Type B pancreatic cell (in vitro differentiated cells): ENCODE measurements around the gene SNED1. TPM values are rescaled to one million over a fixed set of nuclear protein-coding genes. Genes with fewer than 3 reads are reported as not detected.

Experiments used
- DNase-seq: peaks from one replicate; pipeline ENCODE4 v3.0.0; 2021; ENCODE audit warnings: mixed read lengths; ENCODE audit not compliant: unreplicated experiment; ENCODE audit errors: extremely low spot score
- H3K27ac Mint-ChIP-seq: 2 replicates; pipeline ENCODE4 v1.8.0; 2021; ENCODE audit warnings: mild to moderate bottlenecking, mixed read lengths
- H3K27me3 Mint-ChIP-seq: 2 replicates; pipeline ENCODE4 v1.8.0; 2021; ENCODE audit warnings: mixed read lengths
- H3K36me3 Mint-ChIP-seq: 2 replicates; pipeline ENCODE4 v1.8.0; 2021; ENCODE audit warnings: mixed read lengths
- H3K4me1 Mint-ChIP-seq: one replicate; pipeline ENCODE4 v1.8.0; 2021; ENCODE audit warnings: mixed read lengths; ENCODE audit not compliant: unreplicated experiment
- H3K4me3 Mint-ChIP-seq: 2 replicates; pipeline ENCODE4 v1.8.0; 2021; ENCODE audit warnings: mild to moderate bottlenecking, mixed read lengths
- H3K9me3 Mint-ChIP-seq: 2 replicates; pipeline ENCODE4 v1.8.0; 2021; ENCODE audit warnings: mixed read lengths
- total RNA-seq: library from RNA; stranded (reverse); gene quantifications from 2 replicates; pipeline ENCODE4 v1.2.1, GENCODE V29; 2021; ENCODE audit warnings: low replicate concordance
- TF ChIP-seq, protein P1 (sequence below): fragments of 200-600 bp; sonication (generic); conservative IDR thresholded peaks from 2 replicates; pipeline ENCODE4 v1.5.0; 2021; ENCODE audit warnings: antibody characterized with exemption, mild to moderate bottlenecking

SNED1 gene
- total RNA-seq, 1 donor from 2014 or later: 140 TPM

DNA sequence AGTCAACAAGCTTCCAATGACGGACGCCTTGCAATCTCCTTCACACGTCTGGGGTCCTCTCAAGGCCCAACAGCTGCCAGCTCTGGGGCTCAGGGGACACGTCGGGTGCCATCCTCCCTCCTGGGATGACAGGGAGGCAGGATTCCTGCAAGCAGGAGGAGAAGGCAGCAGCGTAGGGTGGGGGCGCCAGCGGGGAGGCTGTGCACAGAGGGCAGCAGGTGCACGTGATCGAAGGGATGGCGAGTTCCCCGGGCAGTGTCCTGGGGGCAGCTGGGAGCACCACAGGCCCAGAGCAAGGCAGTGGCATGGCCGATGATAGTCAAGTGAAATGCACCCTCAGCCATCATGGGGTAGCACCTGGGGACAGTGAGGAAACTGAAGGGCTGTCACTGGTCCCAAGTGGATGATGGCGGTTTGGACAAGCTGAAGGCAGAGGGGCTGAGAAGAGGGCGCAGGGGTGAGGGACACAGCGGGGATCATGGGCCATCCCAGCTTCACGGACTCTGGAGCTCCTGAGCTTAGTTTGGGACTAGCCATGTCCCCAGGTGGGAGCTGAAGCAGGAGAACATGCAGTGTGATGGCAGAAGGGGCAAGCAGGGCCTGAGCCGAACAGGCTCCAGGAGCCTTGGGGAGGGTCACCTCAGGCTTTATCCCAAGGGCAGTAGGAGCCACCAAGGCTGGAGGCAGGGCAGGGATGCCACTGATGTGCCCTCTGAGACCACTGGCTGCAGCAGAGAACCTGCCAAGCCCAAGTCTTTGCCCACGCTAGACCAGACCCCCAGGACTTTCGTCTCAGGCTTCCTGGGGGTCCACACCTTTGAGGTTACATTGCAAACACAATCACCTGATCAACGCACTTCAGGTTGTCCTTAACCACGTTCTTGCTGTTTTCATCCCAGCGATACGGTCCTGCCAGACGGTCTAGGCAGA is 16.3 kb upstream of the SNED1 start:
- TF ChIP-seq, protein P1, sequence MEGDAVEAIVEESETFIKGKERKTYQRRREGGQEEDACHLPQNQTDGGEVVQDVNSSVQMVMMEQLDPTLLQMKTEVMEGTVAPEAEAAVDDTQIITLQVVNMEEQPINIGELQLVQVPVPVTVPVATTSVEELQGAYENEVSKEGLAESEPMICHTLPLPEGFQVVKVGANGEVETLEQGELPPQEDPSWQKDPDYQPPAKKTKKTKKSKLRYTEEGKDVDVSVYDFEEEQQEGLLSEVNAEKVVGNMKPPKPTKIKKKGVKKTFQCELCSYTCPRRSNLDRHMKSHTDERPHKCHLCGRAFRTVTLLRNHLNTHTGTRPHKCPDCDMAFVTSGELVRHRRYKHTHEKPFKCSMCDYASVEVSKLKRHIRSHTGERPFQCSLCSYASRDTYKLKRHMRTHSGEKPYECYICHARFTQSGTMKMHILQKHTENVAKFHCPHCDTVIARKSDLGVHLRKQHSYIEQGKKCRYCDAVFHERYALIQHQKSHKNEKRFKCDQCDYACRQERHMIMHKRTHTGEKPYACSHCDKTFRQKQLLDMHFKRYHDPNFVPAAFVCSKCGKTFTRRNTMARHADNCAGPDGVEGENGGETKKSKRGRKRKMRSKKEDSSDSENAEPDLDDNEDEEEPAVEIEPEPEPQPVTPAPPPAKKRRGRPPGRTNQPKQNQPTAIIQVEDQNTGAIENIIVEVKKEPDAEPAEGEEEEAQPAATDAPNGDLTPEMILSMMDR: no peak
- H3K4me1 Mint-ChIP-seq: peaks cover 4% of the 10 kb centered on the region
- no peaks in the 10 kb centered on the region for H3K9me3 Mint-ChIP-seq
- no peaks in the 10 kb centered on the region for H3K36me3 Mint-ChIP-seq
- peaks cover 13% of the 10 kb centered on the region for H3K27me3 Mint-ChIP-seq
- H3K4me3 Mint-ChIP-seq: no peak overlapping the region
- DNase-seq: no peak
- no peak overlapping the region for H3K27ac Mint-ChIP-seq

DNA sequence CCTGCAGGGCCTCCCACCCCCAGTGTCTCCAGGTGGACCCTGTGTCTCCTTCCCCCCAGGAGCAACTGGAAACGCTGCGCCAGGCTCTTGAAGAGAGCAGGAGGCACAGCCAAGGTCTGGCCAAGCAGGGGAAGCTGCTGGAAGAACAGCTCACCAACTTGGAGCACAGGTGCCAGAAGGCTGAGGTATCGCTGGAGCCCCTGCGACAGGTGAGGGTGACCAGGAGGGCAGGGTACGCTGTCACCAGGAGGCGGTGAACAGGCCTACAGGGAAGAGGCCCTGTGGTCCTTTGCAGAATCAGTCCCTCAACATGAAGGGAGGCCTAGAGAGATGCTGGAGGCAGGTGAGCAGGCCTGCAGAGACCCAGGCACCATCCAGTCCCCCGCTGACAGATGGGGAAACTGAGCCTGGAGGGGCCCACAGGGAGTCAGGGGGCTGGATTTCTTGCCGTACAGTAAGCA is 15.6 kb upstream of the SNED1 start:
- Mint-ChIP-seq H3K9me3 (no peaks in the 10 kb centered on the region), H3K4me3 (no peak overlapping the region), H3K36me3 (no peaks in the 10 kb centered on the region), H3K27ac (no peak overlapping the region), H3K4me1 (peaks cover 4% of the 10 kb centered on the region), H3K27me3 (peaks cover 13% of the 10 kb centered on the region)
- TF ChIP-seq, protein P1: no peak
- no peak for DNase-seq

DNA sequence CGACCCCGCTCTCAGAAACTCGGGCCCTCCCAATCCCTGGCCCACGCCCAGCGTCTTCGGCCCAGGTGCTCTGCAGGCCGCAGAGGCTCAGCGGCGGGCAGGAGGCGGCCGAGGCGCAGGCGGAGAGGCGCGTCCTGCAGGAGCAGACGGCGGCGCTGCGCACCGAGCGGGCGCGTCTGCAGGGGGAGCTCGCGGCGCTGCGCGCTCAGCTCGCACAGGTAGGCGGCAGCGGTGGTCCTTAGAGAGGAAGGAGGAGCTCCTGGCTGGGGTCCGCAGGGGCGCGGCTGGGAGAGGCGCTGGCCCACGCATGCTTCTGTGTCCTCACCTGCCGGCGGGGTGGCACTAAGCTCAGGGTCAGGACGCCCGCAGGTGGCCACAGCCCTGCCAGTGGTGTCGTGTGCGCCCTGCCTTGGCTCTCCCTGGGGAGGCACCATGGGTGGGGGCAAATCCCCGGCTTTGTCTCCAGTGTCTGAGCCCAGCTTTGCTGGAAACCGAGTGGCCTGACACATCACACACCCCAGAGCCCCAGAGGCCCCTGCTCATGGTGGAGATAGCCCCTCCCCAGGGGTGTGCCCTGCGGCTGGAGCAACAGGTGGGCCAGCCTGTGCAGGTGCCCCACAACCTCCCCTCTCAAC is 14.9 kb upstream of the SNED1 start:
- TF ChIP-seq, protein P1: peak; percentile 70
- Mint-ChIP-seq H3K9me3 (no peaks in the 10 kb centered on the region), H3K27me3 (peaks cover 13% of the 10 kb centered on the region), H3K36me3 (no peaks in the 10 kb centered on the region), H3K27ac (no peak overlapping the region), H3K4me3 (no peak overlapping the region), H3K4me1 (peaks cover 4% of the 10 kb centered on the region)
- no peak for DNase-seq

DNA sequence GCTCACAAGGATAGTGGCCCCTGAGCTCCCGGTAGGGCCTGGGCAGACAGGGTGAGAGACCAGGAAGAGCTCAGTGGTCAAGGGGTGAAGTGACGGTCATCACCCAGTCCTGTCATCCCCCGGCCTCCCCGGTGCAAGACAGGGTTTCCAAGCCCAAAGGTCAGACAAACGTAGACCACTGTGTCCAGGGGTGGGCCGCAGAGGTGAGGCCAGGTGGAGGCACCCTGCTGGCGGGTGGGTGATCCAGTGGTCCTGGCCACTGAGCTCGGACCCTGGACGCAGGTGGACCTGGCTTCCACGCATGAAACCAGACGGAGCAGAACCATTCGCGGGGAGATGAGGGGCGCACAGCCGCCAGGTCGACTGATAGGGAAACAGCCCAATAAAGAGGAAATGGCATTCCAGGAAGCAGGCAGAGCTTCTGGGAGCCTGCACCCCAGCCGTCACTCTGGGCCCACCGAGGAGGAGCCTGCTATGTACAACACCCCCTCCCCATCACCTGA is 14.4 kb upstream of the SNED1 start:
- H3K27me3 Mint-ChIP-seq: peaks cover 13% of the 10 kb centered on the region
- H3K9me3 Mint-ChIP-seq: no peaks in the 10 kb centered on the region
- H3K27ac Mint-ChIP-seq: no peak overlapping the region
- H3K36me3 Mint-ChIP-seq: no peaks in the 10 kb centered on the region
- no peak overlapping the region for H3K4me3 Mint-ChIP-seq
- H3K4me1 Mint-ChIP-seq: peaks cover 4% of the 10 kb centered on the region
- no peak for DNase-seq
- TF ChIP-seq, protein P1: no peak

DNA sequence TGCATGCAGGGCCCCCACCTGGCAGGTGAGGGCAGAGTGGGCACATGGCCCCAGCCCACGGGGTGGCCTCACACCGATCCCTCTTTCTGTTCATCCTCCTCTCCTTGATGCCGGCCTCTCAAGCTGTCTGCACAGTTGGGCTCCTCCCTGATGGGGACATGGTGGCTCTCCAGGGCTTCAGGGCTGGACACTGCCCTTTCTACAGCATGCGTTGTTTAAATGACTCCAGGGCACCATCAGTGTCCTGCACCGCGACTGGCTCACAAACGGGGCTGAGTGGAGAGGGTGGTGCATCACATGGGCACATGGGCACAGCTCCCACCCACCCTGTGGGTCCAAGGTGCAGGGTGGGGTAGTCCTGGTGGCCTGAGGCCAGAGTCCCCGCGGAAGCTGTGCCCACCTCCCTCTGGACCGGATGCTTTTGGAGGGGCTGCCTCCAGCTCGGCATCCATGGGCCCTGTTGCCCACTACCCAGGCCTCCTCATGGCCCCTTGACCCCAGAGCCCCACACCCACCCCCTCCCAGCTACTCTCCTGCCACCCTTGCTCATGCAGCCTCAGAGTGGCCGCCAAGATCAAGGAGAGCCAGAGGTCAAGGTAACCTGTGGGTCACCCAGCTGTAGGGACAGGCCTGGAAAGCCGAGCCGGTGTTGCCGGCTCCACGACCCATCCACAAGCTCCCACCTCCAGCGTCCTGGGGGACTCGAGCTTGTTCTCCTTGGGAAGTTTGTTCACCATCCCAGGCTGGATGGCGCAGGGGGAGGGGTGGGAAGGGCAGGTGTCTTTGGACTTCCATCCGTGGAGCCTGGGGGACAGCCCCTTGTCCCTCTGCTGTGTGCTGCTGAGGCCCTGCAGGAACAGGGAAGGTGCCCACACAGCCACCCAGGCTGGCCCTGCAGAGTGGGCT is 12.3 kb upstream of the SNED1 start:
- Mint-ChIP-seq H3K9me3 (no peaks in the 10 kb centered on the region), H3K4me1 (peaks cover 4% of the 10 kb centered on the region), H3K4me3 (no peak overlapping the region), H3K27ac (no peak overlapping the region), H3K27me3 (peaks cover 12% of the 10 kb centered on the region), H3K36me3 (no peaks in the 10 kb centered on the region)
- TF ChIP-seq, protein P1: no peak
- DNase-seq: no peak
